Activated CD8-positive, alpha-beta memory T cell treated with anti-CD3 and anti-CD28 coated beads for 4 hours (primary cell): Measurements from ENCODE around the gene SLC30A1.
"Not testable (repeated sequence)": the region's sequence is repeated elsewhere in the genome, so short reads cannot be mapped to it uniquely, and the experiment has no call there.

ENCODE experiments used
- DNase-seq, 2 donors: peaks; one replicate each; pipeline ENCODE4 v3.0.0-alpha.2; 2020; ENCODE audit warnings: low read depth in 2 of 2

Gene SLC30A1

DNA sequence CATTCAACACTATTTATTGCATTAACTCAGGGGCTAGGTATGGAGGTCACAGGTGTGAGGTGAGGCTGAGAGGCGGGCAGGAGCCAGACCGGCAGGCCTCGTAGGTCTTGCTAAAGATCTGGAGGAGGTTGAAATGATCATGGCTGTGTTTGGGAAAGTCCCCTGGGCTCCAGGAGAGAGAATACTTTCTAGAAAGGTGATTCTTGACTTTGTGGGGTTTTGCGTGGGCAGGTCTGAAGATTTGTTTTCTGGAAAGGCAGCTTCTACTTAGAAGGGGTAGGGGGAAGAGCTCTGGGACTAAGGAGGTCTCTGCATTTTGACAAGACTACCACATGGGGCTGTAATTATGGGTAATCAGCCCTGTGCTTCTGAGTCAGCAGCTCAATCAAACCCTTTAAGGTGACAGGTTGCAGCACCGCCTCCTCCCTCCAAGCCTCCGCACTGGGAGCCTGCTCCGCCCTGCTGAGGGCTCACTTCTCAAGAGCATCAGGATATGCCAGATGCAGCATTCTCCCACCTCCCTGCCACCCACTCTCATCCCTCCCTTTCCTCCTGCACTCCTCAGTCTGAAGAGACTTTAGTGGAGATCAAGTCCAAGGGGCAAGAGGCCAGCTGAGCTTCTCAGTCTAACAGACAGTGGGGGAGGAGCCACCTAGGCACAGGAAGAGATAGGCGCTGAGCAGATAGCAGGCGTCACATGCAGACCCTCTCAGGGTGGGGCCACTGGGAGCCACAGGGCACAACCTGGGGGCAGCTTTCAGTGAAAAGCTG lies 30.5 kb downstream of the SLC30A1 start:
- no peak for DNase-seq

DNA sequence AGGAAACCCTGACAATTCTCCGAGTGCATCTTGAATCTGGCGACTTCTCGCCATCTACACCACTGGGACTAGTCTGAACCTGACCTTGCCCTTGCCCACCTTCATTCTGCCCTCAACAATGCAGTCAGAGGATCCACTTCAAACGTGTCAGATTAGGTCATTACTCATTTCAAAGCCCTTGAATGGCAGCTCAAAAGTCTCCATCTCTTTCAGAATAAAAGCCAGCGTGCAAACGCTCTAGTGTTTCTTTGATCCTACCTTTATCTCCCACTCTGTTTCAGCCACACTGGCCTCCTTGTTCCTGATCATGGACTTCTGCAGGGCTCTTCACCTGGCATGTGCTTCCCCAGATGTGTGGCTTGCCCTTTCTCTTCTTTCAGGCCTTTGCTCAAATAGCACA lies 31.3 kb downstream of the SLC30A1 start:
- DNase-seq, result no peak

DNA sequence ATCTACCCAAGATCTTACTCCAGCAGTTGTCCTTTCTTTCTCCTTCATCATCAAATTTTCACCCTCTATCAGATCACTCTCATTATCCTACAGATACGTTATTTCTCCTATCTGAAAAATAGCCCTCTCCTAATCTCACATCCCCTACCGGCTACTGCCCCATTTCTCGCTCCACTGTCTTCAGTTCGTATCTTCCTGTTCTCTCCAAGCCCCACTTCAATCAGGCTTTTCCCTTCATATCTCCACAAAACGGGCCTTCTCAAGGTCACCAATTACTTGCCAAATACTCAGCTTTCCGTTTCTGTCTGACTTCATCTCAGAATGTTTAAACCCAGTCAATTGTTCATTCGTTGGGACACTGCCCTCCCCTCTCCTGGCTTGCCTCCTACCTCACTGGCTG lies 32.4 kb downstream of the SLC30A1 start:
- DNase-seq, result no peak

DNA sequence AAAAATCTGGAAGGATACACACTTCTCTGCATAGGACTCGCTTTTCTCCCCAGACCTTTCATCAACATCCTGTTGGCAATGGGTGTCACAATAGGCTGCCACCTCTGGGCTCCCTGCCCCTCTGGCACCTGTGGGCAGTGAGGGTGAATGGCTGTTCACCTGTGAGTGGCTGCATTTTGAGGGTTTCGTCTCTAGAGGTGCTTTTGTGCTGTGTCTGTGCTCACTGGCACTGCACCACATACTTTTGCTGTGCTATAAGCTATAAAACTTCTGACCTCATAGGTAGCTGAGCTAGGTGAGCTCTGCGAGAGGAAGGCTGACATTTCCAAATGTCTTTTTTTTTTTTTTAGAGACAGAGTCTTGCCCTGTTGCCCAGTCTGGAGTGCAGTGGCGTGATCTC lies 35.9 kb downstream of the SLC30A1 start:
- DNase-seq, result no peak

DNA sequence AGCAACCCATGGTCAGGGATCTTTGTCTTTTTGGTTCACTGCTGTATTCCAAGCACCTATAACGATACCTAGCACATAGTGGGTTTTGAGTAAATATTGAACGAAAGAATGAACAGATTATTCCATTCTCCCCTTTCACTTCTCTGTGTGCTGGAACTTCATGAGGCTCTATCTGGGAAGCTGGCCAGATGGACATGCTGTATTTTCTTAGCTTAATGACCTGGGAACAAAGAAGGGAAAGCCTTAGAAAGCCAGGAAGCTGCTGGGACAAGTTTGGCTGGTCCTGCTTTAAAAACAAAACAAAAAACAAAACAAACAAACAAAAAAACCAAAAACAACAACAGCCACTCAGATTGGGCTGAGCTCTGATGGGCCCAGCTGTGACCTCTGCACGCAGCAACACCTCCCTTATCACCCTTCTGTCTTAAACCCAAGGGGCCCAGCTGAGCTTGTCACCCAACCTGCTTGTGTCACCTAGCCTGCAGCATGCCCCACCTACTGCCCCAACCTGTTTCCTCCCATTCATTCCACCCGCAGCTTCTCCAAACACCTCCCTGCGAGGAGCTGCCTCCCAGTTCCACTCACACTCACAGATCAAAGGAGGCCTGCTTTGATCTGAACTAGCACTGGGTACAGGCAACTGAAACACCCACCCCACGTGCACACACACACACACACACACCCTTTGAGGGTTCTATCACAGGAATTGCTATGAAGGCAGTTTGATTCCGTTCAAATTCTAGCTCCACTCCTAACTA lies 37.1 kb downstream of the SLC30A1 start:
- DNase-seq, result no peak

DNA sequence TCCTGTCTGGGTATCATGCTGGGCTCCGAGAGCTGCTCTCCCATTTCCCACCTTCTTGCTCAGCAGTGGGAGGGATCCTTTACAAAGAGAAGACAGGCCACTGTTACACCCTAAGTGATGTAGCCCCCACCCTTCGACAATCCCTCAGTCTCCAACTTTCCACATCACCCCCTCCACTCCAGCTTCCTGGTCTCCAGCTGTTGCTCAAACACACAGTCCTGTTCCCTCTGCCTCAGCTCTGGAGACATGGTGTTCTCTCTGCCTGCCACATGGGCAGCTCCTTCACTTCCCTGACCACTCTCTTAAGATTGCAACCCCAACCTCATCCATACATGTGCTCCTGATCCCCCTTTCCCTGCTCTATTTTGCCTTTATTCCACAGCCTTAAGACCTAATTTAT lies 37.7 kb downstream of the SLC30A1 start:
- DNase-seq, result no peak

DNA sequence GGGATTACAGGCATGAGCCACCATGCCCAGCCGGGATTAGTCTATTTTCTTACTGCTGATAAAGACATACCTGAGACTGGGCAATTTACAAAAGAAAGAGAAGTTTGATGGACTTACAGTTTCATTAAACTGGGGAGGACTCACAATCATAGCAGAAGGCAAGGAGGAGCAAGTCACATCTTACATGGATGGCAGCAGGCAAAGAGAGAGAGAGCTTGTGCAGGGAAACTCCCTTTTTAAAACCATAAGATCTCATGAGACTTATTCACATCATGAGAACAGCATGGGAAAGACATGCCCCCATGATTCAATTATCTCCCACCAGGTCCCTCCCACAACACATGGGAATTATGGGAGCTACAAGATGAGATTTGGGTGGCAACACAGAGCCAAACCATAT lies 38.1 kb downstream of the SLC30A1 start:
- not testable (repeated sequence) for DNase-seq

DNA sequence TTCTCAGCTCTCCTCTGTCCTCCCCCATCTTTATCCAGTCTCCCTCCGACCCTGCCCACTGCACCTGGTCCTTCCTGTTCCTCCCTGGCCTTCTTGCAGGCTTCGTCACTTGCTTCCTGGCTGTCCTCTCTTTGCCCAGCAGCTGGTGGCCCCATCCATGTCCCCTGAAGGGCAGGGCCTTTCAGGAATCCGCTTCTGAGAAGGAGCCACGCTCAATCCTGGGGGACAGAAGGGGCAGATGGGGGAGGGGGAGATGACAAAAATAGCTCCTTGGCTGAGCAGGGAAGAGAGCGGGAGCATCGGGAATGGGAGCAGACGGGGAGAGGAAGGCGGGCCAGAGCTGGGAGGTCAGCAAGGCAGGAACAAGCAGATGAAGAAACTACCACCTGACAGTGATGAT lies 40.7 kb downstream of the SLC30A1 start:
- DNase-seq, result no peak

DNA sequence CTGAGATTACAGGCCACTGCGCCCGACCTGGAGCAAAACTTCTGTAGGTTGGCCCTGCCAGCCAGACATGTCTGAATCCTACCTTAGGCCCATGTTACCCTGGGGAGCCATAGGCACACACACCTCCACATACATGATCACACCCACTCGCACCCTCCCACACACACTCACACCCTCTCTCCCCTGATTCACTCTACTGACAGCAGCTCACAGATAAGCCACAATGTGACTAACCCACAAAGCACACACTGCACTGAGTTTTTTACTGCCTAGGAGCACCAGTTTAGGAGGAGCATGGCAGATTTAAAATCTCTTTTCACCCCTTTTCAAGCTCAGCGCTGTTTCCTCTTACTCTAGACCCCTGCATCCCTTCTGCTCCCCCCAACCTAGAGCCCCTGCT lies 41.7 kb downstream of the SLC30A1 start:
- DNase-seq, result no peak

DNA sequence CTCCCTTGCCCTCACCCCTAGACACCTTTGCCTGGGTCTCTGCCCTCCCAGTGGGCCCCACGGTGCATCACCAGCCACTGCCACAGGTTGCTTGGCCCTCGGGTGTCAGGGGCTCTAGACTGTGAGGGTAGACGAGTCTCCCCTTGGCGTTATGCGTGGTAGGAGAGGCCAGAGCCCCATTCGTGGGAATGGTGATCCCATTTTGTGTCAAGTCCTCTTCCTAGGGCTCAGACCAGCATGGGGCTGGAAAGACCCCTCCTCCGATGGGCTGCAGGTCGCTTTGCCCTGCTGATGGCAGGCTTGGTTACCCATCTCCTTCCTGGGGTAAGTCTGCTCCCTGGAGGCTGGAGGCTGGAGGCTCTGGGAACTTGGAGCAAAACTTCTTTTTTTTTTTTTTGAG lies 42.4 kb downstream of the SLC30A1 start:
- DNase-seq, result no peak

DNA sequence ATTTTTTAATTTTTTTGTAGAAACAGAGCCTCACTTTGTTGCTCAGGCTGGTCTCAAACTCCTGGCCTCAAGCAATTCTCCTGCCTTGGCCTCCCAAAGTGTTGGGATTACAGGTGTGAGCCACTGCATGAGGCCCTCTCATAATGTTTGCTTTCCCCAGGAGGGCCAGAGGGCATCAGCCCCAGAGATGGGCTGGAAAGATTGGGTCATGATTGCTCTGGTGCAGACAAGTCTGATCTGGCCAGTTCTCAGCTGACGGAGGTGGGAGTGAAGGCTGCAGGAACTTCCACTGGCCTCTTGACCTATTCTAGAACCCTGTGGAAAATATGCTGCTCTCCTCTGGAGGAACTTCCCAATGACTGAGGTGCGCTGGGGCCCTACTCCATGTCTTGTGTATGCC lies 43.6 kb downstream of the SLC30A1 start:
- no peak for DNase-seq

DNA sequence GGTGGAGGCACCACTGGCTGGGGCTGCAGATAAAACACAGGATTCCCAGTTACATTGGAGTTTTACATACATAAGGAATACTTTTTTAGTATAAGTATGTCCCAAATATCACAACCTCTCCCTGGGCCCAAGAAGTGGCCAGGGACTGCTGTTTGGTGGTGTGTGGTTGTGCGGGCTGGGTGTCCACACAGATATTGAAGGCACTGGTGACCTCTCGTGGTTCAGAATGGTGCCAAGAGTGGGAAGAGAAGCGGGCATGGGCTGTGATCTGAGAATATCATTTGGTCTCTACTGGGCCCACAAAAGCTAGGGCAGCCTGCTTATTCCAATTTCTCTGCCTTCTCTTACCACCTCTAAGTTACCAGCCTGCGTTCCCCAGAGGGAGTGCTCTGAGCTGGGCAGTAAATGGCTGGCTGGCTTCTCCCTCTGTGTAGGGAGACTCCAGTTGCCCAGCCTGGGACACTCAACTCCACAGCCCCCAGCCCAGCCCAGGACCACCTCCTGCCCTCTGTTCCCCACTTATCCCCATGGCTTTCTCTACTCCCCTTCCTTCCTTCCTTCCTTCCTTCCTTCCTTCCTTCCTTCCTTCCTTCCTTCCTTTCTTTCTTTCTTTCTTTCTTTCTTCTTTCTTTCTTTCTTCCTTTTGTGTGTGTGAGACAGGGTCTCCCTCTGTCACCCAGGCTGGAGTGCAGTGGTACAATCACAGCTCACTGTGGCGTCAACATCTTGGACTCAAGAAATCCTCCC lies 44.2 kb downstream of the SLC30A1 start:
- no peak for DNase-seq

DNA sequence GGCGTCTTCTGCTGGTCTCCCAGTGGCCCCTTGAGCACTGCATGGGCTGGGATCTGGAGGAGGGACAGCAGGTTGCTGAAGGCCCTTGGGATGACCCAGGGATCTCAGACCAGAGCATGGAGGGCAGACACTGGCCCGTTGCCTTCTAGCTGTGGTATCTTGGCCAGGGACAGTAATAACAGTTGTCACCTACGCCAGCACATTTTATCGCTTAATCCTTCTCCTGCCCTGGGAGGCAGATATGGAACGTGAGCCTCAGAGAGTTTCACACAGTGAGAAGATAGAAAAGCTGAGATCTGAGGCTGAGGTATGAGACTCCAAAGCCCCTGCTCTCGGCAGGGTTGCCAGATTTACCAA lies 46.9 kb downstream of the SLC30A1 start:
- DNase-seq, result no peak

DNA sequence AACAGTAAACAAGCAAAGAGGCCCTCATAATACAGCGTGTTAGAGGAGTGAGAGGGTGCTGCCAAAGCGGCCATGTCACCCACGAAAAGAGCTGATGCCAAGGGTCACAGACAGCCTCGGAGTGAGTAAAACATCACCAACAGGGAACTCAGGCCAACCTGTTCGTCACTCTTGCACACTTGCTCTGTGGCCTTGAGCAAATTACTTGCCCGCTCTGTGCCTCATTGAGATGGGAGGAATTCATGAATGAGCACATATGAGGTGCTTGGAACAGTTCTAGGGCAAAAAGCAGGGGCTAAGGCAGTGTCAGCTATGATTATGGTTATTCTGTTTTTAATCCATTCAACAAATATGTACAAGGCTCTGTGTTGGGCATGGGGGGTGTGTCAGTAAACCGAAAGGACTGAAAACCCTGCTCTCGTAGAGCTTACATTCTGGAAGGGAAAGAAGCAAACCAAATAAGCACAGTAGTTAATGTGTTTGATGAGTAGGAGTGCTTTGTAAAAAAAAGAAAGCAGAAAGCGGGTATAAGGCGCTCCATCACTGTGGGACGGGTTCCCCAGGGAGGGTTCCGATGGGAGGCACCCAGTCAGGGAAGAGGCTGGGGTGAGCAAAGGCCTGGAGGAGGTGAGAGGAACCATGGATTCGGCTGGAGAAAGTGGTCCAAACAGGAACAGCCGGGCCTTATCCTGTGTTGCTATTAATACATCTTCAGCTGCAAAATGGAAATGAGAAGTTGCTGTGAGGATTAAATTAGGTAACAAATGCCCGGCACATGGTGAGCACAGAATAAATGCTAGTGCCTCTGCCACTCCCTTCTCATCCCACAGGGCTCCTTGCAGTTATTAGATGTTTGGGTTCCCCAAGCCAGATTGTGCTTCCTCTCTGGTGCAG lies 47.5 kb downstream of the SLC30A1 start:
- no peak for DNase-seq

DNA sequence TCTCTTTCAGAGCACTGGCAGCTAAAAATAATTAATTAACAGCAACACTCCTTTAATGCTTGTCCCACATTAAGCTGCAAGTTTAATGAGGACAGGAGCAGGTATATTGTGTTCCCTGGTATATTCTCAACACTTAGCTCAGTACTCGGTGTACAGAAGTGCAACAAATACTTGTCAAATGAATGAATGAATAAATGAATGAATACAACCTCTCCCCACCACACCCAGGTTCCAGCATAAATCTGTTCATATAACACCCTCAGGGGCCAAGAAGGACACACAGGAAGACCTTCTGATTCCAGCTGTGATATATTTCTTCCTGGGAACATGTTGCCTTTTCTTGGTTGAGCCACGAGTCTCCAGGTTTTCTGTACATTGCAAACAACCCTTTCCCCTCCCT lies 48.9 kb downstream of the SLC30A1 start:
- no peak for DNase-seq

DNA sequence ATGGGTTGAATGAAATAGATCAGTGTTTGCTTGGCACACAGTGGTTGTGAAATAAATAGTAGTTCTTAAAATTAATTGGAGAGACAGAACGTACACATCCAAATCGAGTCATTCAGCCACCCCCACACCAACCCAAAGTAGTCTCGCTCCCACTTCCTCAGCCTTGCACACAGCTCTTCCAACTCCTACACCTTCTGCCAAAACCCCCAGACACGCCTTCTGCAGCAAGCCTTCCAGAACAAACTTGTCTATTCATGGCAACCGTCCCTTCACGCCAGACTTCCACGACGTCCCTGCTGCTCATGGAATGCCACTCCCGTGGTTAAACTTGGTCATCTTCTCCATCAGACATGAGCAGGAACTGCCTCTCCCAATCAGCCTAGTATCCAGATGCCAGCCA lies 49.5 kb downstream of the SLC30A1 start:
- no peak for DNase-seq

DNA sequence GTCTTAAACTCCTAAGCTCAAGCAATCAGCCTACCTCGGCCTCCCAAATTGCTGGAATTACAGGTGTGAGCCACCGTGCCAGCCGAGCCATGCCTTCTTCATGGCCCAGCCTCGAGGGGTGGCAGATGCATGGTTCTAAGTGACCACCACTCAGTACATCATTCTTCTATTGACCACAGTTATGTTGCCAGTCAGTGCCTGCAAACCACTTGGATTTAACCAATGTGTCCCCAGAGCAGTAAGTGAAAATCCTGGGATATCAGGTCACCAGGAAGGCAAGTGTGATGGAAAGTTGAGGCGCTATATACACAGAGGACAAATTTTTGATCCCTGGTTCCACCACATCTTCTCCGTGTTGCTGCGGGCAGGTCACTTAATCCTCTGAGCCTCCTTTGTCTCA lies 50.0 kb downstream of the SLC30A1 start:
- no peak for DNase-seq

DNA sequence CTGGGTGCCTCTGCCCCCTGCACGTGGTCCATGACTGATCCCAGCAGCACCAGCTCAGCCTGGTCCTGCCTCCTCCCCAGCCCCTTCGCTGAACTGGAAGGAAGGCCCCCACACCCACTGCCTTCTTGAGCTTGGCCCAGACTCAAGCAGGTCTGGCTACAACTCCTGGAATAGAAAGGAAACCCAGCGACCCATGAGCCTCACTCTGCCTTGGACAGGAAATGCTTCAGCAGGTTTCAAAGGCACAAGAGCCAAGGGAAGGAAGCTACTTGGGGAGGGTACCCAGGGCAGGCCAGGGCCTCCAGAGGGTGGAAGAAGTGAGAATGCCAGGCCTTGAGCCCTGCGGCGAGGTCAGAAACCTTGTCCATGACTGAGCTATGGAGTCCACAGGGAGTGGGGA lies 51.1 kb downstream of the SLC30A1 start:
- no peak for DNase-seq

DNA sequence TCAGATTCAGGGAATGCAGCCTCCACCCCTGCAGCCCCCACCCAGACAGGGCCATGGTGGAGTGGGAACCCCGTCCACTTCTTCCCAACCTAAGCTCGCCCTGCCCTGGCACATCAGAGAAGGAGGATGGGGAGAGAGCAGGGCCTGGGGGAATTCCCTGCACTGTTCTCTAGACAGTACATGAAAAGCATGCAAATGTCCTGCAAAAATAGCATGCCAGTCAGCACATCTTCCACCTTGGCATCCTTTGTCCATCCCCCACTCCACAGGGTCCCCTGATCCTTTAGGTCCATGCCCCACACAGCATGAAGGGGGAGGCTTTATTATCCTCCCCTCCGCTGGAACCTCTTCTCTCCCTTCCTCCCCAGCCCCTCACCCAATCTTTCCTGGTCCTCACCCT lies 52.0 kb downstream of the SLC30A1 start:
- DNase-seq, result no peak

DNA sequence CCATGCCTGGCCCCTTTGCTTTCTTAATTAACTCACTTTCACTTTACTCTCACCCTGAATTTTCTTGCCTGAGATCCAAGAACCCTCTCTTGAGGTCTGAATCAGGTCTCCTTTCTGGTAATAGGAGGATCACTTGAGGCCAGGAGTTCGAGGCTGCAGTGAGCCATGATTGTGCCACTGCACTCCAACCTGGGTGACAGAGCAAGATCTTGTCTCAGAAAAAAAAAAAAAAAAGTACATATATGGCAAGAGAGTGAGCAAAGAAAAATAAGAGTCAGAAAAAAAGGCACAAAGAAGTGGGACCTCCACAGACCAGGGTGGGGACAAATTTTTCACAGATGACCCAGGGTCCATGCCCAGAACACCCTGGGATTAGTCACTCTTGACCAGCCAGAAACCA lies 52.9 kb downstream of the SLC30A1 start:
- no peak for DNase-seq

DNA sequence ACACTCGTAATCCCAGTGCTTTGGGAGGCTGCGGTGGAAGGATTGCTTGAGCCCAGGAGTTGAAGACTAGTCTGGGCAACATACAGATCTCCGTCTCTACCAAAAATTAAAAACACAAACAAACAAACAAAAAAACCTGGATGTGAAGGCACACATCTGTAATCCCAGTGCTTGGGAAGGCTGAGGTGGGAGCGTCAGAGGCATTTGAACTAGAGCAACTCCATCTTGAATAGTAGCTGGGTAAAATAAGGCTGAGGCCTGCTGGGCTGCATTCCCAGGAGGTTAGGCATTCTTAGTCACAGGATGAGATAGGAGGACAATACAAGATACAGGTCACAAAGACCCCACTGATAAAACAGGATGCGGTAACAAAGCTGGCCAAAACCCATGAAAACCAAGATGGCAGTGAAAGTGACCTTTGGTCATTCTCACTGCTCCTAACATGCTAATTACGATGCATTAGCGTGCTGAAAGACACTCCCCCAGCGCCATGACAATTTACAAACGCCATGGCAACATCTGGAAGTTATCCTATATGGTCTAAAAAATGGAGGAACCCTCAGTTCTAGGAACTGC lies 53.8 kb downstream of the SLC30A1 start:
- DNase-seq, result no peak

DNA sequence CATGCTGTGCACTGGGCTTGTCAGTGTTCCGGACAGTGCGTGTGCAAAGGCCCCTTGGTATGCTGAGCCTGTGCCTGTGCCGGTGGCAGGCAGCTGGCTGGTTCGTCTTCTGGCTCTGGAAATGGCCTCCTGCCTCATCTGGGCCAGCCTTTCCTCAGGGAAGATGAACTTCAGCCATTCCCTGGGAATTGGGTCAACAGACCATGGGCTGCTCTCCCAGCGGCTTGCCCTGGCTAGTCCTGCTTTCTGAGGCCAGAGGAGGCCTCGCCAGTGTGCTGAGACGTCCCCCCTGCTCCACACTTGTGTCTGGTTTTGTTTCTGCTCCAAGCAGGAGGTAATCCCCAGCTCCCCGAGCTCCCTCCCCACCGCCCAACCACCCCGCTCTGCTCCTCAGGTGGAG lies 54.4 kb downstream of the SLC30A1 start:
- no peak for DNase-seq
